Measurements from ENCODE around the gene E2F4. TPM values are rescaled to one million over a fixed set of nuclear protein-coding genes. Genes with fewer than 3 reads are reported as not detected.

The E2F4 gene
- total and polyA plus RNA-seq, 9 of the 15 experiments (the other 6 are each of a cell fraction or from before 2014, with no cell fraction given), result 9.7 to 139 (median 106) TPM

GRCh38 chr16:67170168-67170948, 21.6 kb upstream of the E2F4 start, which contains the start of gene NOL3 (continued):
- TF ChIP-seq EGR1 (conservative IDR thresholded peaks at IDR 0.05) (peak; percentile 50), MAFK (IDR thresholded peaks at IDR 0.05; ENCODE audit: low read length) (peak; percentile 35; the same call in 1 of the 2 replicates), CBX3 (IDR thresholded peaks at IDR 0.05; ENCODE audit: borderline replicate concordance in 1 of 2, low read length in 2 of 2) (no peak), HMBOX1 (IDR thresholded peaks at IDR 0.05) (no peak), ZNF165 (CRISPR knock-in tag; IDR thresholded peaks at IDR 0.05; ENCODE audit: borderline replicate concordance) (no peak), TSHZ1 (CRISPR knock-in tag; IDR thresholded peaks at IDR 0.05) (no peak), RBFOX2 (IDR thresholded peaks at IDR 0.05; ENCODE audit: low read depth, low read length) (peak; percentile 63), ZBED1 (IDR thresholded peaks at IDR 0.05) (no peak), ATF7 (IDR thresholded peaks at IDR 0.05) (peak; percentile 41; the same call in 1 of the 2 replicates), RNF2 (IDR thresholded peaks at IDR 0.05) (peak; percentile 33; the same call in 1 of the 2 replicates), GABPB2 (CRISPR knock-in tag; conservative IDR thresholded peaks at IDR 0.05) (no peak), MAZ (CRISPR knock-in tag; conservative IDR thresholded peaks at IDR 0.05 in 1 of 2, IDR thresholded peaks at IDR 0.05 in 1 of 2) (peak; percentile 50 to 73; a peak in 3 of 4 replicates), CXXC5 (CRISPR knock-in tag; IDR thresholded peaks at IDR 0.05) (peak; percentile 21; the same call in 1 of the 2 replicates)
- TF ChIP-seq, protein P1, sequence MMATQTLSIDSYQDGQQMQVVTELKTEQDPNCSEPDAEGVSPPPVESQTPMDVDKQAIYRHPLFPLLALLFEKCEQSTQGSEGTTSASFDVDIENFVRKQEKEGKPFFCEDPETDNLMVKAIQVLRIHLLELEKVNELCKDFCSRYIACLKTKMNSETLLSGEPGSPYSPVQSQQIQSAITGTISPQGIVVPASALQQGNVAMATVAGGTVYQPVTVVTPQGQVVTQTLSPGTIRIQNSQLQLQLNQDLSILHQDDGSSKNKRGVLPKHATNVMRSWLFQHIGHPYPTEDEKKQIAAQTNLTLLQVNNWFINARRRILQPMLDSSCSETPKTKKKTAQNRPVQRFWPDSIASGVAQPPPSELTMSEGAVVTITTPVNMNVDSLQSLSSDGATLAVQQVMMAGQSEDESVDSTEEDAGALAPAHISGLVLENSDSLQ (IDR thresholded peaks at IDR 0.05), result peak; percentile 32
- TF ChIP-seq, protein P2, sequence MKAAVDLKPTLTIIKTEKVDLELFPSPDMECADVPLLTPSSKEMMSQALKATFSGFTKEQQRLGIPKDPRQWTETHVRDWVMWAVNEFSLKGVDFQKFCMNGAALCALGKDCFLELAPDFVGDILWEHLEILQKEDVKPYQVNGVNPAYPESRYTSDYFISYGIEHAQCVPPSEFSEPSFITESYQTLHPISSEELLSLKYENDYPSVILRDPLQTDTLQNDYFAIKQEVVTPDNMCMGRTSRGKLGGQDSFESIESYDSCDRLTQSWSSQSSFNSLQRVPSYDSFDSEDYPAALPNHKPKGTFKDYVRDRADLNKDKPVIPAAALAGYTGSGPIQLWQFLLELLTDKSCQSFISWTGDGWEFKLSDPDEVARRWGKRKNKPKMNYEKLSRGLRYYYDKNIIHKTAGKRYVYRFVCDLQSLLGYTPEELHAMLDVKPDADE (conservative IDR thresholded peaks at IDR 0.05; ENCODE audit: control insufficient read depth, low read depth, low read length), result no peak
- TF ChIP-seq, protein P3, sequence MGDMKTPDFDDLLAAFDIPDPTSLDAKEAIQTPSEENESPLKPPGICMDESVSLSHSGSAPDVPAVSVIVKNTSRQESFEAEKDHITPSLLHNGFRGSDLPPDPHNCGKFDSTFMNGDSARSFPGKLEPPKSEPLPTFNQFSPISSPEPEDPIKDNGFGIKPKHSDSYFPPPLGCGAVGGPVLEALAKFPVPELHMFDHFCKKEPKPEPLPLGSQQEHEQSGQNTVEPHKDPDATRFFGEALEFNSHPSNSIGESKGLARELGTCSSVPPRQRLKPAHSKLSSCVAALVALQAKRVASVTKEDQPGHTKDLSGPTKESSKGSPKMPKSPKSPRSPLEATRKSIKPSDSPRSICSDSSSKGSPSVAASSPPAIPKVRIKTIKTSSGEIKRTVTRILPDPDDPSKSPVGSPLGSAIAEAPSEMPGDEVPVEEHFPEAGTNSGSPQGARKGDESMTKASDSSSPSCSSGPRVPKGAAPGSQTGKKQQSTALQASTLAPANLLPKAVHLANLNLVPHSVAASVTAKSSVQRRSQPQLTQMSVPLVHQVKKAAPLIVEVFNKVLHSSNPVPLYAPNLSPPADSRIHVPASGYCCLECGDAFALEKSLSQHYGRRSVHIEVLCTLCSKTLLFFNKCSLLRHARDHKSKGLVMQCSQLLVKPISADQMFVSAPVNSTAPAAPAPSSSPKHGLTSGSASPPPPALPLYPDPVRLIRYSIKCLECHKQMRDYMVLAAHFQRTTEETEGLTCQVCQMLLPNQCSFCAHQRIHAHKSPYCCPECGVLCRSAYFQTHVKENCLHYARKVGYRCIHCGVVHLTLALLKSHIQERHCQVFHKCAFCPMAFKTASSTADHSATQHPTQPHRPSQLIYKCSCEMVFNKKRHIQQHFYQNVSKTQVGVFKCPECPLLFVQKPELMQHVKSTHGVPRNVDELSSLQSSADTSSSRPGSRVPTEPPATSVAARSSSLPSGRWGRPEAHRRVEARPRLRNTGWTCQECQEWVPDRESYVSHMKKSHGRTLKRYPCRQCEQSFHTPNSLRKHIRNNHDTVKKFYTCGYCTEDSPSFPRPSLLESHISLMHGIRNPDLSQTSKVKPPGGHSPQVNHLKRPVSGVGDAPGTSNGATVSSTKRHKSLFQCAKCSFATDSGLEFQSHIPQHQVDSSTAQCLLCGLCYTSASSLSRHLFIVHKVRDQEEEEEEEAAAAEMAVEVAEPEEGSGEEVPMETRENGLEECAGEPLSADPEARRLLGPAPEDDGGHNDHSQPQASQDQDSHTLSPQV (IDR thresholded peaks at IDR 0.05), result no peak
